KOPT-K1 (cell line): Measurements from ENCODE around the gene ZNF385A.
A peak's percentile ranks its signal among the peaks of the same experiment; 100 is the strongest.
"Not testable (repeated sequence)": the region's sequence is repeated elsewhere in the genome, so short reads cannot be mapped to it uniquely, and the experiment has no call there.

Source experiments
- H3K27ac ChIP-seq: fragments of 200-600 bp; sonication (generic); 2 replicates; pipeline ENCODE4 v1.5.1; 2016; ENCODE audit warnings: antibody characterized with exemption, mild to moderate bottlenecking, low read depth, low read length; ENCODE audit not compliant: poor library complexity, severe bottlenecking
- H3K36me3 ChIP-seq: fragments of 200-600 bp; sonication (generic); 2 replicates; pipeline ENCODE4 v1.5.1; 2017; ENCODE audit warnings: antibody characterized with exemption, mild to moderate bottlenecking, low read length, moderate library complexity; ENCODE audit not compliant: insufficient read depth
- H3K9me3 ChIP-seq: fragments of 200-600 bp; sonication (generic); 2 replicates; pipeline ENCODE4 v1.5.1; 2017; ENCODE audit warnings: antibody characterized with exemption, low read length, mild to moderate bottlenecking; ENCODE audit not compliant: insufficient read depth, poor library complexity, severe bottlenecking

Gene ZNF385A

GRCh38 chr12:54349679-54350078 lies 34.9 kb downstream of the ZNF385A start:
- H3K27ac ChIP-seq, result no peak overlapping the region
- H3K36me3 ChIP-seq, result peaks cover 68% of the 10 kb centered on the region
- H3K9me3 ChIP-seq, result no peaks in the 10 kb centered on the region

- Histone ChIP-seq H3K36me3 (peaks cover 74% of the 10 kb centered on the region), H3K27ac (no peak overlapping the region)
Observed at GRCh38 chr12:54349036-54349435, 35.5 kb downstream of the ZNF385A start.

GRCh38 chr12:54341378-54342300 lies 42.9 kb downstream of the ZNF385A start:
- no peaks in the 10 kb centered on the region for H3K9me3 ChIP-seq
- peaks cover 70% of the 10 kb centered on the region for H3K36me3 ChIP-seq
- H3K27ac ChIP-seq, result no peak overlapping the region

More at GRCh38 chr12:54349036-54349435, 35.5 kb downstream of the ZNF385A start:
- no peaks in the 10 kb centered on the region for H3K9me3 ChIP-seq

DNA sequence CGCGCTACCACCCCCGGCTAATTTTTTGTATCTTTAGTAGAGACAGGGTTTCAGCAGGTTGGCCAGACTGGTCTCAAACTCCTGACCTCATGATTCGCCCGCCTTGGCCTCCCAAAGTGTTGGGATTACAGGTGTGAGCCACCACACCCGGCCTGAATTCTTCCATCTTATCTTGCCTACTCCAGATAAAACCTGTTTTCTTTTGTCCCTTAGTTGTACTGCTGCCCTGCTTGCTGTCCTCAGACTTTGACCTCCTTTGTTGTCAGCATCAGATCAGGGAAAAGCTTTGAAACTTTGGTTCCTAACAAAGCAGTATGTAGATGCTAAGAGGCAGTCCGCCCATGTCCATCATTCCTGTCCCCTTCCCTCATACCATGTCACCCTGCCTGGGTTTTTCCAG lies 43.7 kb downstream of the ZNF385A start:
- Histone ChIP-seq H3K27ac (no peak overlapping the region), H3K9me3 (no peaks in the 10 kb centered on the region), H3K36me3 (peaks cover 62% of the 10 kb centered on the region)

DNA sequence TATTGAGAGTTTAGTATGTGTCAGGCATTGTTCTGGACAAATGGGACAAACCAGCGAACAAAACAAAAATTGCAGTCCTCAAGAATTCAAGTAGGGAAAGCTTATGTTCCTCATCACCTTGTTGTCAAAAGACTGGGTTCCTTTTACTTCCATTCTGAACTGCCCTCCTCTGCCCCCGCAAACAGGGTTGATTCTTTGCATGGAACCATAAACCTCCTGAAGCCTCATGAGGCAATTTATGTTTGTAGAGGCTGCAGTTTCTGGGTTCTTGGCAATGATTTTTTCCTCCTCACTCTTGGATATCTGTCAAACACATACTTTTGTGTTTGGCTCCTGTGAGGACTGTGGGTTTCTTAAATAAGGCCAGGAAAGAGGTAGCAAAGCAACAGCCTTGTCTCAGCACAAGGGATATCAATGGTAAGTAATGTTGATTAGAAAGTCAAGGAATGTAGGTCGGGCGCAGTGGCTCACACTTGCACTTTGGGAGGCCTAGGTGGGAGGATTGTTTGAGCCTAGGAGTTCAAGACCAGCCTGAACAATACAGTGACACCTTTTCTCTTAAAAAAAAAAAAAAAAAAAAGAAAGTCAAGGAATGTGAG lies 45.7 kb downstream of the ZNF385A start:
- H3K27ac ChIP-seq, result no peak overlapping the region
- H3K9me3 ChIP-seq, result no peaks in the 10 kb centered on the region
- peaks cover 43% of the 10 kb centered on the region for H3K36me3 ChIP-seq

DNA sequence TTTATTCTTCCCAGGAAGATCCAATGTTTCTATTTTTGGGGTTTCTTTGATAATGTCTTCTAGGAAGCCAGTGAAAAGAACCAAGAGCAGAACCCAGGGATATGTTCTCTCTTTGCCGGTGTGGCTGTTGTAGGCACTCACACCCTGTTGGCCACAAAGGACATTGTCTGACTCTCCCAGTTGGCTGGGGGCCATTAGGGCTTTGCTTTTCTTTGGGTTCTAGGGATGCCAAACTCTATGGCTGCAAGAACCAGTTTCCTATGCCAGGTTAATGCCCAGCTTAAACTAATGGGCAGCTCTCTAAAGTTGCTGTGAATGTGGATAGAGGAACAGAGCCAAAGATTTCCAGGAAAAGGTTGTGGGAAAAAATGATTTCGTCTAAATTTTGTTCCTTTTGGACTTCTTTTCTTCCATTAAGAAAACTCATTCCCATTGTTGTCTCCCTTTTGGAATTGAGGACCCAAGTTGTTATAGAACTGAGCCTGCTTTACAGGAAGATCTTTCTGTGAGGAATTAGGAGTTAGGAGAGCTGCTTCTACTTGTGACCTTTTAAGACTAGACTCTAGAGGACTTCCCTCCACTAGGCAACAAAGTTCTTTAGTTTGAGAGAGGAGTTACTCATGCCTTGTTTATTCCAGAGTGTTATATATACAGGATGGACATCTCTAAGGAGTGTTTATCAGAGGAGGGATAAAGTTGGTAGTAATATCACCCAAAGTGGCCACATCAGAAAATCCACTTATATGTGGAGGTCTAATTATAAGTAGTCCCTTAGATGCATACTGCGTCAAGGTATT lies 46.5 kb downstream of the ZNF385A start:
- H3K9me3 ChIP-seq, result no peaks in the 10 kb centered on the region
- no peak overlapping the region for H3K27ac ChIP-seq
- H3K36me3 ChIP-seq, result peaks cover 35% of the 10 kb centered on the region

- H3K36me3 ChIP-seq, result peaks cover 28% of the 10 kb centered on the region
Observed at GRCh38 chr12:54337280-54337842, 47.2 kb downstream of the ZNF385A start.

DNA sequence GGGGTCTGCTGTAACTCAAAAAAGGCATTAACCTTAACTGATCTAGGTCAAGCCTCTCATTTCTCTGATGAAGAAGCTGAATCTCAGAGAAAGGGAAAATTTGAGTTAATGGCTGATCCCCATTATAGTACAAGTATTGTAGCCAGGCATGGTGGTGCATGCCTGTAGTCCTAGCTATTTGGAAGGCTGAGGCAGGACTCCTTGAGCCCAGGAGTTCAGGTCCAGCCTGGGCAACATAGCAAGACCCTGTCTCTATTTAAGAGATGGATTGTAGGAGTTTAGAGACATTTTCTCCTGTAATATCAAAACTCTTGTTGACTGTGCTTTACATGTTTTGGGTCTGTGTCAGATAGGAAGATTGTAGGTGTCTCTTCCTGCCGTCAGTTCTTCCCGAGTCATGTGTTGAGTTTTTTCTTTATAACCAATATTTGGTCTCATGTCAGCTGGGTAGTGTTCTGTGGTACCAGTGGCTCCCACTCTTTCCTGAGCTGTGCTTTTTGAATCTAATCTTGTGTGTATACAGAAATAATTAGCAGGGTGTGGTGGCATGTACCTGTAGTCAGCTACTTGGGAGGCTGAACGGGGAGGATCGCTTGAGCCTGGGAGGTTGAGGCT lies 51.0 kb downstream of the ZNF385A start:
- H3K36me3 ChIP-seq, result peaks cover 29% of the 10 kb centered on the region
- H3K27ac ChIP-seq, result no peak overlapping the region

More at GRCh38 chr12:54337280-54337842, 47.2 kb downstream of the ZNF385A start:
- no peaks in the 10 kb centered on the region for H3K9me3 ChIP-seq
- H3K27ac ChIP-seq, result no peak overlapping the region

GRCh38 chr12:54331461-54331860 lies 53.1 kb downstream of the ZNF385A start:
- Histone ChIP-seq H3K27ac (no peak overlapping the region), H3K36me3 (peaks cover 30% of the 10 kb centered on the region), H3K9me3 (no peaks in the 10 kb centered on the region)

More for the DNA sequence above, 51.0 kb downstream of the ZNF385A start:
- no peaks in the 10 kb centered on the region for H3K9me3 ChIP-seq

GRCh38 chr12:54330442-54330841 lies 54.1 kb downstream of the ZNF385A start:
- no peak overlapping the region for H3K27ac ChIP-seq
- H3K9me3 ChIP-seq, result no peaks in the 10 kb centered on the region
- H3K36me3 ChIP-seq, result peaks cover 30% of the 10 kb centered on the region

DNA sequence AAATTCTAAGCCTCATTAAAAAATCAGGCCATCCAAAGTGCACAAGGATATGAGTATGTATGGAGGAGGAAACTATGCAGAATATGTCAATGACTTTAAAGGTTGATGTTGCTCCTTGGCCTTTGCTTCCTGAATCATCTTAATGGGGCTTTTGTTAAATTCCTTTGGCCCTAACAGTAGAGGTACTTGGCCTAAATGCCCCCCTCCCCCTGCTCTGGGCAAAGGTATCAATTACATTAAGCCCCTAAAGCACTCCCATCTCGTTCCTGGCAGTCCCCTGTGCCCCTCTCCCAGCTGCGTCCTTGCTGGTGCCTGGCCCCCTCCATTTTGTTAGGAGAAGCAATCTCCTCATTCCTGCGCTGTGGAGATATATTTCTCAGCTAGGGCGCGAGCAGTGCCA lies 54.8 kb downstream of the ZNF385A start:
- H3K9me3 ChIP-seq, result no peaks in the 10 kb centered on the region
- peaks cover 30% of the 10 kb centered on the region for H3K36me3 ChIP-seq
- H3K27ac ChIP-seq, result no peak overlapping the region

GRCh38 chr12:54328595-54329337 lies 55.8 kb downstream of the ZNF385A start:
- Histone ChIP-seq H3K9me3 (no peaks in the 10 kb centered on the region), H3K27ac (no peak overlapping the region), H3K36me3 (peaks cover 30% of the 10 kb centered on the region)

GRCh38 chr12:54325442-54326109 lies 59.0 kb downstream of the ZNF385A start:
- Histone ChIP-seq H3K36me3 (peaks cover 20% of the 10 kb centered on the region), H3K27ac (peak overlapping the region; percentile 60)

More at GRCh38 chr12:54325442-54326109, 59.0 kb downstream of the ZNF385A start:
- H3K9me3 ChIP-seq, result not testable (repeated sequence)
